ENCODE measurements around the gene USB1.

The USB1 gene

GRCh38 chr16:58035356-58036170 lies 34.4 kb downstream of the USB1 start:
- DNase-seq: no peak

GRCh38 chr16:58036943-58037342 lies 35.7 kb downstream of the USB1 start:
- no peak for DNase-seq

- no peak for DNase-seq
Observed at GRCh38 chr16:58037365-58038057, 36.3 kb downstream of the USB1 start.

- DNase-seq: no peak
Observed at GRCh38 chr16:58038219-58038641, 37.0 kb downstream of the USB1 start.

- DNase-seq: no peak
Observed at GRCh38 chr16:58039829-58040495, 38.8 kb downstream of the USB1 start.

- no peak for DNase-seq
Observed at GRCh38 chr16:58040496-58040846, 39.3 kb downstream of the USB1 start.

- no peak for DNase-seq
Observed at GRCh38 chr16:58040945-58041627, 39.9 kb downstream of the USB1 start.

GRCh38 chr16:58041628-58041955 lies 40.4 kb downstream of the USB1 start:
- no peak for DNase-seq

GRCh38 chr16:58042001-58042885 lies 41.0 kb downstream of the USB1 start:
- DNase-seq: no peak

- DNase-seq: no peak
Observed at GRCh38 chr16:58042886-58043515, 41.8 kb downstream of the USB1 start.

- no peak for DNase-seq
Observed at GRCh38 chr16:58043571-58044155, 42.5 kb downstream of the USB1 start.

GRCh38 chr16:58044266-58045019 lies 43.2 kb downstream of the USB1 start:
- no peak for DNase-seq

- no peak for DNase-seq
Observed at GRCh38 chr16:58045096-58045495, 43.9 kb downstream of the USB1 start.

GRCh38 chr16:58046054-58046881 lies 45.1 kb downstream of the USB1 start:
- DNase-seq: no peak

- no peak for DNase-seq
Observed at GRCh38 chr16:58046936-58047335, 45.7 kb downstream of the USB1 start.

- no peak for DNase-seq
Observed at GRCh38 chr16:58047557-58048348, 46.5 kb downstream of the USB1 start.

- no peak for DNase-seq
Observed at GRCh38 chr16:58048494-58049231, 47.5 kb downstream of the USB1 start.

Data from NCI-H1694 (cell line).